GM10266 (cell line): ENCODE results near the gene RBM45.
"Not testable (repeated sequence)": the region's sequence is repeated elsewhere in the genome, so short reads cannot be mapped to it uniquely, and the experiment has no call there.

Experiments
- DNase-seq: peaks from one replicate; pipeline ENCODE4 v3.0.0; 2012; ENCODE audit errors: extremely low spot score
- CTCF ChIP-seq: IDR thresholded peaks from 2 replicates; pipeline ENCODE4 v1.5.1; 2012; ENCODE audit warnings: mild to moderate bottlenecking, low read depth; ENCODE audit not compliant: control insufficient read depth, insufficient read depth; ENCODE audit errors: missing control alignments

The RBM45 gene

GRCh38 chr2:178152033-178152432, 39.8 kb downstream of the RBM45 start:
- DNase-seq = no peak
- TF ChIP-seq CTCF = no peak

GRCh38 chr2:178152542-178152941, 40.3 kb downstream of the RBM45 start:
- no peak for DNase-seq
- TF ChIP-seq CTCF = no peak

- no peak for DNase-seq
- no peak for TF ChIP-seq CTCF
Observed at GRCh38 chr2:178152977-178153376, 40.7 kb downstream of the RBM45 start.

GRCh38 chr2:178153878-178154277, 41.6 kb downstream of the RBM45 start:
- DNase-seq = not testable (repeated sequence)

- DNase-seq = no peak
- no peak for TF ChIP-seq CTCF
Observed at GRCh38 chr2:178155524-178155923, 43.3 kb downstream of the RBM45 start.

- TF ChIP-seq CTCF = no peak
- no peak for DNase-seq
Observed at GRCh38 chr2:178157574-178157973, 45.3 kb downstream of the RBM45 start.

- DNase-seq = no peak
- TF ChIP-seq CTCF = no peak
Observed at GRCh38 chr2:178159966-178160365, 47.7 kb downstream of the RBM45 start.

- no peak for DNase-seq
- TF ChIP-seq CTCF = no peak
Observed at GRCh38 chr2:178160601-178161000, 48.4 kb downstream of the RBM45 start.
